Measurements from ENCODE around the gene SNX22. TPM values are rescaled to one million over a fixed set of nuclear protein-coding genes. Genes with fewer than 3 reads are reported as not detected.

SNX22 gene
- total and polyA plus RNA-seq, 4 donors: 2.2 to 37.4 (median 3.1) TPM

DNA sequence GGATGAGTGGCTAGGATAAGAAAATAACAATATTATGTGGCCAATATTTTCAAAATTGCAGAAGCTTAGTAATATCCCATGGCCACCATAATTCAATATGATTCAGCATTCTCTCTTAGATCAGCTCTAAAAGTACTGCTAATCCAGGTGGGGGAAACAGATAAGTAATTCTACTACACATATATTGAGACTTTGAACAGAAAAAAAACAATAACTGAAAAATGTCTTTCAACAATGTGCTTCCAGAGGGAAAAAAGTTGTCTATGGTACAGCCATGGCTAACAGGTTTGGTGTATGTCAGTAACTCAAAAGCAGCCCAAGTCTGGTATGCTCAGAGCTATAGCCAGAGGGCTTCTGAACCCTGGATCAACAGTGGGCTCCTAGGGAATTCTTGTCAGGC, 53.7 kb downstream of the SNX22 start:
- TF ChIP-seq HNF4G (IDR thresholded peaks at IDR 0.05) (no peak), YY1 (IDR thresholded peaks at IDR 0.05) (no peak), NR2F2 (IDR thresholded peaks at IDR 0.05) (no peak), JUND (IDR thresholded peaks at IDR 0.05) (no peak), GABPA (IDR thresholded peaks at IDR 0.05 in 1 of 2, conservative IDR thresholded peaks at IDR 0.05 in 1 of 2) (no peak), EGR1 (IDR thresholded peaks at IDR 0.05; ENCODE audit: low read depth in 2 of 2) (no peak), HNF4A (conservative IDR thresholded peaks at IDR 0.05) (no peak), RAD21 (IDR thresholded peaks at IDR 0.05) (no peak), REST (IDR thresholded peaks at IDR 0.05) (no peak), TAF1 (conservative IDR thresholded peaks at IDR 0.05) (no peak), ZBTB33 (IDR thresholded peaks at IDR 0.05) (no peak), SP1 (IDR thresholded peaks at IDR 0.05) (no peak), RXRA (IDR thresholded peaks at IDR 0.05) (no peak), FOXA1 (IDR thresholded peaks at IDR 0.05) (no peak), ATF3 (IDR thresholded peaks at IDR 0.05) (no peak)
- TF ChIP-seq, protein P1, sequence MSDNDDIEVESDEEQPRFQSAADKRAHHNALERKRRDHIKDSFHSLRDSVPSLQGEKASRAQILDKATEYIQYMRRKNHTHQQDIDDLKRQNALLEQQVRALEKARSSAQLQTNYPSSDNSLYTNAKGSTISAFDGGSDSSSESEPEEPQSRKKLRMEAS (IDR thresholded peaks at IDR 0.05): no peak
- TF ChIP-seq, protein P2, sequence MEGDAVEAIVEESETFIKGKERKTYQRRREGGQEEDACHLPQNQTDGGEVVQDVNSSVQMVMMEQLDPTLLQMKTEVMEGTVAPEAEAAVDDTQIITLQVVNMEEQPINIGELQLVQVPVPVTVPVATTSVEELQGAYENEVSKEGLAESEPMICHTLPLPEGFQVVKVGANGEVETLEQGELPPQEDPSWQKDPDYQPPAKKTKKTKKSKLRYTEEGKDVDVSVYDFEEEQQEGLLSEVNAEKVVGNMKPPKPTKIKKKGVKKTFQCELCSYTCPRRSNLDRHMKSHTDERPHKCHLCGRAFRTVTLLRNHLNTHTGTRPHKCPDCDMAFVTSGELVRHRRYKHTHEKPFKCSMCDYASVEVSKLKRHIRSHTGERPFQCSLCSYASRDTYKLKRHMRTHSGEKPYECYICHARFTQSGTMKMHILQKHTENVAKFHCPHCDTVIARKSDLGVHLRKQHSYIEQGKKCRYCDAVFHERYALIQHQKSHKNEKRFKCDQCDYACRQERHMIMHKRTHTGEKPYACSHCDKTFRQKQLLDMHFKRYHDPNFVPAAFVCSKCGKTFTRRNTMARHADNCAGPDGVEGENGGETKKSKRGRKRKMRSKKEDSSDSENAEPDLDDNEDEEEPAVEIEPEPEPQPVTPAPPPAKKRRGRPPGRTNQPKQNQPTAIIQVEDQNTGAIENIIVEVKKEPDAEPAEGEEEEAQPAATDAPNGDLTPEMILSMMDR (IDR thresholded peaks at IDR 0.05; ENCODE audit: low read depth, low read length, missing input control): no peak
- DNase-seq (ENCODE audit: low spot score): no peak
- Histone ChIP-seq H3K27ac (ENCODE audit: low read depth in 1 of 2, low read length in 2 of 2) (no peak overlapping the region), H3K9ac (ENCODE audit: low read depth in 1 of 2, low read length in 2 of 2) (no peak overlapping the region), H3K4me1 (ENCODE audit: control insufficient read depth in 4 of 4, insufficient read depth in 4 of 4, low read length in 3 of 4) (no peaks in the 10 kb centered on the region), H3K36me3 (ENCODE audit: control insufficient read depth in 4 of 4, insufficient read depth in 3 of 4, low read depth in 1 of 4, low read length in 3 of 4) (peaks cover 0 to 16% (median 6%) of the 10 kb centered on the region in 4 donors), H3K4me3 (ENCODE audit: low read depth in 1 of 3, low read length in 3 of 3) (no peak overlapping the region), H3K9me3 (ENCODE audit: control insufficient read depth in 4 of 4, low read length in 3 of 4) (no peaks in the 10 kb centered on the region), H3K27me3 (ENCODE audit: control insufficient read depth in 4 of 4, insufficient read depth in 4 of 4, low read length in 3 of 4) (no peaks in the 10 kb centered on the region)

Small RNA genes within 50 kb of the gene (small RNA-seq; reads per million reads assigned to genes)
- gene RF00019: not detected

Other genes with a start within 250 kb of the SNX22 start
- gene DAPK2, start 105.2 kb upstream of the SNX22 start, total RNA-seq: 1 to 10 TPM; 1.1 to 3.6 TPM
- gene DAPK2, start 105.2 kb upstream of the SNX22 start, polyA plus RNA-seq: 1 to 10 TPM; 1.0 to 1.1 TPM
- 100 to 1,000 TPM; 124 to 147 TPM for gene CIAO2A, start 57.9 kb upstream of the SNX22 start, total RNA-seq
- gene CIAO2A, start 57.9 kb upstream of the SNX22 start, polyA plus RNA-seq: 100 to 1,000 TPM; 171 to 404 TPM
- gene SNX1, start 55.7 kb upstream of the SNX22 start, total RNA-seq: 10 to 100 TPM; 40.0 to 67.4 TPM
- 10 to 100 TPM; 44.4 to 45.6 TPM for gene SNX1, start 55.7 kb upstream of the SNX22 start, polyA plus RNA-seq
- 100 to 1,000 TPM; 379 to 638 TPM for gene PPIB, start 11.3 kb downstream of the SNX22 start, total RNA-seq
- 100 to 1,000 TPM; 627 to 768 TPM for gene PPIB, start 11.3 kb downstream of the SNX22 start, polyA plus RNA-seq
- 1 to 10 TPM; 8.4 to 9.1 TPM for gene CSNK1G1, start 204.4 kb downstream of the SNX22 start, total RNA-seq
- 1 to 10 TPM; 1.7 to 3.2 TPM for gene CSNK1G1, start 204.4 kb downstream of the SNX22 start, polyA plus RNA-seq
- gene PCLAF, start 229.7 kb downstream of the SNX22 start, total RNA-seq: 10 to 100 TPM in 1 of 2 donors, 1 to 10 TPM in 1; 1.4 to 72.2 TPM
- gene PCLAF, start 229.7 kb downstream of the SNX22 start, polyA plus RNA-seq: 1 to 10 TPM; 3.0 to 3.7 TPM
- gene TRIP4, start 236.1 kb downstream of the SNX22 start, total RNA-seq: 1 to 10 TPM; 7.2 to 8.0 TPM
- 10 to 100 TPM in 1 of 2 donors, 1 to 10 TPM in 1; 6.3 to 10.7 TPM for gene TRIP4, start 236.1 kb downstream of the SNX22 start, polyA plus RNA-seq

All from liver (tissue), 10 donors.